ENCODE results near the gene CMIP. TPM values are rescaled to one million over a fixed set of nuclear protein-coding genes. Genes with fewer than 3 reads are reported as not detected.
A peak's percentile ranks its signal among the peaks of the same experiment; 100 is the strongest.

CMIP gene
- total RNA-seq, 1 donor from 2014 or later: 6.6 TPM

DNA sequence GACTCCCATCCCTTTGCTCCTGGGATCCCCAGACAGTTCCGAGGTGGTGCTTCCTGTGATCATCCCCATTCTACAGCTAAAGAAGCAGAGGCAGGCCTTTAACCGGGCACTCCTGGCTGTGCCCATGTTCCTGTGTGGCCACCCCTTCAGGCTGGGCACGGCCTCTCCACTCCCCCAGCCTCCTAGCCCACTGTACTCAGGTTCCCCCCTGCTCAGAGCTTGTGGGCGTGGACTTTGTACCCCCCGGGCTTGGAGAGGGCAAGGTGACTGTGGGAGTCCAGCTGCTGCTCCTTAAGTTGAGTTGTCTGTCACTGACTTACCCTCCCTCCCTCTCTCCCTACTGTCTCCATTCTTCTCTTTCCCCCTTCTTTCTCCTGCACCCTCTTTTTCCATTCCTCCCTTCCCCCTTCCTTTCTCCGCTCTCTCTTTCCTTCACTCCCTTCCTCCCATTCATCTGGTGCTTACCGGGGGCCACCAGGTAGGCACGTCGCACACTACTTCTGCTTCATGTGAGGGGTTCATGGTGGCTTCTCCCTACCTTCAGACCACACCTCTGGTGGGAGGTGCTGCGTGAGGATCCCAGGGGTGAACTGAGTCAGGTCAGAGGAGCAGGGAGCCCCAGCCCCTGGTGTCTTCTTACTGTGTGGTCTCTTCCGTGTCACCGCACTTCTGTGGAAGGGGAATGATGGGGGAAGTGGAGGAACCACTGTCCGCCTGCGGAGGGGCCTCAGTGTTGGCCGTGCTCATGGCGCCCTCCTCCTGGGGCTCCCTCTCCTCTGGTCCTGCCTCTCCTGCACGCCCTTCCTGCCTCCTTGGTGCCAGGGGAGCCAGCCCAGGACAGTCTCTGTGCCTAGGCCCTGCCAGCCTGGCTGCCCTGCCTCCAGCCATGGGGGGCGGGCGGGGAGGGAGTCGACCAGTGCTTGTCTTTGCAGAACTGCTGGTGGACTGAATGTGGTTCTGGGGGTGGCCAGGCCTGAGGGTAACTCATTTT, 29.7 kb downstream of the CMIP start:
- H3F3A ChIP-seq (ENCODE audit: low read depth): peaks cover 18% of the 10 kb centered on the region
- DNase-seq (ENCODE audit: low spot score): no peak
- TF ChIP-seq EZH2phosphoT487 (IDR thresholded peaks at IDR 0.05): no peak
- TF ChIP-seq, protein P1, sequence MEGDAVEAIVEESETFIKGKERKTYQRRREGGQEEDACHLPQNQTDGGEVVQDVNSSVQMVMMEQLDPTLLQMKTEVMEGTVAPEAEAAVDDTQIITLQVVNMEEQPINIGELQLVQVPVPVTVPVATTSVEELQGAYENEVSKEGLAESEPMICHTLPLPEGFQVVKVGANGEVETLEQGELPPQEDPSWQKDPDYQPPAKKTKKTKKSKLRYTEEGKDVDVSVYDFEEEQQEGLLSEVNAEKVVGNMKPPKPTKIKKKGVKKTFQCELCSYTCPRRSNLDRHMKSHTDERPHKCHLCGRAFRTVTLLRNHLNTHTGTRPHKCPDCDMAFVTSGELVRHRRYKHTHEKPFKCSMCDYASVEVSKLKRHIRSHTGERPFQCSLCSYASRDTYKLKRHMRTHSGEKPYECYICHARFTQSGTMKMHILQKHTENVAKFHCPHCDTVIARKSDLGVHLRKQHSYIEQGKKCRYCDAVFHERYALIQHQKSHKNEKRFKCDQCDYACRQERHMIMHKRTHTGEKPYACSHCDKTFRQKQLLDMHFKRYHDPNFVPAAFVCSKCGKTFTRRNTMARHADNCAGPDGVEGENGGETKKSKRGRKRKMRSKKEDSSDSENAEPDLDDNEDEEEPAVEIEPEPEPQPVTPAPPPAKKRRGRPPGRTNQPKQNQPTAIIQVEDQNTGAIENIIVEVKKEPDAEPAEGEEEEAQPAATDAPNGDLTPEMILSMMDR (IDR thresholded peaks at IDR 0.05): no peak
- no peak for TF ChIP-seq EZH2 (IDR thresholded peaks at IDR 0.05)
- H2AFZ ChIP-seq (replicated peaks): no peak overlapping the region
- no peak overlapping the region for H3K9ac ChIP-seq
- Mint-ChIP-seq H3K4me1 (peaks cover 58% of the 10 kb centered on the region), H3K27ac (no peak overlapping the region), H3K27me3 (ENCODE audit: insufficient read depth, low read depth) (peaks cover 6% of the 10 kb centered on the region), H3K9me3 (no peaks in the 10 kb centered on the region), H3K36me3 (peaks cover 16% of the 10 kb centered on the region), H3K4me3 (no peak overlapping the region)
- H4K20me1 ChIP-seq (ENCODE audit: low read depth): peaks cover 73% of the 10 kb centered on the region
- no peaks in the 10 kb centered on the region for H3K9me3 ChIP-seq (ENCODE audit: low read depth)
- H3K36me3 ChIP-seq: no peaks in the 10 kb centered on the region
- H3K4me2 ChIP-seq: no peak overlapping the region
- no peaks in the 10 kb centered on the region for H3K27me3 ChIP-seq
- H3K27ac ChIP-seq: no peak overlapping the region
- H3K4me1 ChIP-seq: peaks cover 16% of the 10 kb centered on the region
- no peak overlapping the region for H3K4me3 ChIP-seq
- H3K79me2 ChIP-seq (ENCODE audit: low read depth): peaks cover 79% of the 10 kb centered on the region

DNA sequence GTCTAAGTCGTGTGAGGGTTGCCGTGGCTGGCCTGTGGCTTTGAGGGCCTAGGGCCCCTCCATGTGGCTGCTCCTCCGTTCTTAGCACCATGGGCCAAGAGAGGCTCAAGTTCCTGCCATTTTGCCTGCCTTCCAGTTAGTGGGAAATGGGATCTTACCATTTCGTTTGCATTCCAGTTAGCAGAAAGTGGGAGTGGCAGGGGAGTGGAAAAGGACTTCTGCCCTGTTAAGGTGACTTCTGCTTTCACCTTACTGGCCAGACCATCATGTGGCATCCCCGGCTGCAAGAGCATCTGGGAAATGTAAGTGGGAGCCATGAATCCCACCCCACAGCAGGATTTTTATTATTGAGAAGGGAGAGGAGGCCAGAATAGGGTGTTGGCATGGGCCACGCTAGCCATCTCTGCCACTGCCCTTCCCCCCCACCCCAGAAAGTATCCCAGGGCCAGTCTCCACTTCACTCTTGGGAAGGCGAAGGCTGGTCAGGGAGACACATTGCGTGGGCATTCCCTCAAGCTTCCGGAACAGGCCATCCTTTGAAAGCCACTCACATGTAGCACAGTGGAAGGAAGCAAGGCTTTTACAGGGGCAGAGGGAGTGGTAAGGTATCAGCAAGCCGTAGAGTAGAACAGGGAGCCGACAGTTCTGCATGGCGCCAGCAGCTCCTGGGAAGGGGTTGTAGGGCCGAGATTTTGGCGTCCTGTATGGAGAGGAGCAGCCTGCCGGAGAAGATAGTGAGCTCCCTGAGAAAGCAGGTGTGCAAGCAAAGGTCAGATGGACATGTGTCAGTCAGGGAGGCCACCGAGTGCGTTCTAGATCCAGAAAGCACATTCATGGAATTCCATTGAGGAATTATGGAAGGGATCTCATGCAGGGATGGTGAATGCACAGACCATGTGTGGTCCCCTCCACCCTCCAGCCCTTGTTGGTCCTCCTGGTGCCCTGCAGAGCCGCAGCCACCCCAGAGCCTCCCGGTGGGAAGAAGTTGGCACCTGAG, 33.4 kb downstream of the CMIP start:
- peak overlapping the region; percentile 79 for H3K27ac Mint-ChIP-seq
- H3K9ac ChIP-seq: no peak overlapping the region
- peaks cover 58% of the 10 kb centered on the region for H4K20me1 ChIP-seq (ENCODE audit: low read depth)
- peaks cover 6% of the 10 kb centered on the region for H3K27me3 Mint-ChIP-seq (ENCODE audit: insufficient read depth, low read depth)
- peaks cover 14% of the 10 kb centered on the region for H3K36me3 Mint-ChIP-seq
- peaks cover 9% of the 10 kb centered on the region for H3K4me1 ChIP-seq
- H3K4me2 ChIP-seq: no peak overlapping the region
- H2AFZ ChIP-seq (replicated peaks): no peak overlapping the region
- H3K79me2 ChIP-seq (ENCODE audit: low read depth): peaks cover 76% of the 10 kb centered on the region
- H3K27me3 ChIP-seq: no peaks in the 10 kb centered on the region
- no peak overlapping the region for H3K4me3 ChIP-seq
- no peaks in the 10 kb centered on the region for H3K36me3 ChIP-seq
- TF ChIP-seq, protein P1 (IDR thresholded peaks at IDR 0.05): no peak
- TF ChIP-seq EZH2 (IDR thresholded peaks at IDR 0.05) (no peak), EZH2phosphoT487 (IDR thresholded peaks at IDR 0.05) (no peak)
- no peaks in the 10 kb centered on the region for H3F3A ChIP-seq (ENCODE audit: low read depth)
- H3K27ac ChIP-seq: no peak overlapping the region
- H3K4me3 Mint-ChIP-seq: no peak overlapping the region
- H3K9me3 Mint-ChIP-seq: no peaks in the 10 kb centered on the region
- peaks cover 48% of the 10 kb centered on the region for H3K4me1 Mint-ChIP-seq
- H3K9me3 ChIP-seq (ENCODE audit: low read depth): no peaks in the 10 kb centered on the region
- DNase-seq (ENCODE audit: low spot score): no peak

DNA sequence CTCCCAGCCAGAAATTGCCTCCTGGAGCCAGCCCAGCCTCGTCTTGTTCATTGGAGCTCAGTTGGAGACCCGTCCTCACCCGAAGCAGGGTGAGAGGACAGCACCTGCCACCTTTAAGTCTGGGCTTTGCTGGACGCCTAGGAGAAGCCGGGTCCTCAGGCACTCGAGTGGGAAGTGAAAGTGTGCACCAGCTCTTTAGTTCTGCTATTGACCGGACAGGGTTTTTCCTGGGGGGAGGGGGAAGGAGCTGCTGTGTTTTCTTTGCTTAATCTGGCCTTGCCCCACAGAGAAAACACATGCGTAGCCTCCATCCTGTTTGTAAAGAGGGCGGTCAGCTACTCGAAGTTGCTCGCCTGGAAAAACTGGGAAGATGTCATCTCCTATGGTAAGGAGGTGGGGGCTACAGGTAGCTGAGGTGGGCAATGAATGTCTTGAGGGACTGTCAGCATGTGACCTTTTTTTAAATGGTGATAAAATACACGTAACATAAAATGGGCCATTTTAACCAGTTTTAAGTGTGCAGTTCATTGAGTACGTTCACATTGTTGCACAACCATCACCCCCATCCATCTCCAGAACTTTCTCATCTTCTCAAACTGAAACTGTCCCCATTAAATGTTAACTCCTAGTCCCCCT, 34.4 kb downstream of the CMIP start:
- Histone ChIP-seq H3K9ac (no peak overlapping the region), H2AFZ (replicated peaks) (no peak overlapping the region), H3K4me2 (no peak overlapping the region), H3K36me3 (no peaks in the 10 kb centered on the region), H3K79me2 (ENCODE audit: low read depth) (peaks cover 79% of the 10 kb centered on the region), H4K20me1 (ENCODE audit: low read depth) (peaks cover 60% of the 10 kb centered on the region), H3K27ac (no peak overlapping the region), H3K4me3 (no peak overlapping the region), H3K9me3 (ENCODE audit: low read depth) (no peaks in the 10 kb centered on the region), H3F3A (ENCODE audit: low read depth) (no peaks in the 10 kb centered on the region), H3K4me1 (peaks cover 9% of the 10 kb centered on the region), H3K27me3 (no peaks in the 10 kb centered on the region)
- DNase-seq (ENCODE audit: low spot score): no peak
- Mint-ChIP-seq H3K36me3 (peaks cover 14% of the 10 kb centered on the region), H3K4me1 (peaks cover 45% of the 10 kb centered on the region), H3K27ac (no peak overlapping the region), H3K27me3 (ENCODE audit: insufficient read depth, low read depth) (peaks cover 6% of the 10 kb centered on the region), H3K4me3 (no peak overlapping the region), H3K9me3 (no peaks in the 10 kb centered on the region)
- TF ChIP-seq EZH2phosphoT487 (IDR thresholded peaks at IDR 0.05) (no peak), EZH2 (IDR thresholded peaks at IDR 0.05) (no peak)
- TF ChIP-seq, protein P1 (IDR thresholded peaks at IDR 0.05): no peak

Measured in neural progenitor cell (in vitro differentiated cells).